Measurements from ENCODE around the gene ACKR3.

Gene ACKR3

GRCh38 chr2:236568922-236569572, 578 bp upstream of the ACKR3 start:
- no peak for DNase-seq (ENCODE audit: low read depth in 2 of 2)

DNA sequence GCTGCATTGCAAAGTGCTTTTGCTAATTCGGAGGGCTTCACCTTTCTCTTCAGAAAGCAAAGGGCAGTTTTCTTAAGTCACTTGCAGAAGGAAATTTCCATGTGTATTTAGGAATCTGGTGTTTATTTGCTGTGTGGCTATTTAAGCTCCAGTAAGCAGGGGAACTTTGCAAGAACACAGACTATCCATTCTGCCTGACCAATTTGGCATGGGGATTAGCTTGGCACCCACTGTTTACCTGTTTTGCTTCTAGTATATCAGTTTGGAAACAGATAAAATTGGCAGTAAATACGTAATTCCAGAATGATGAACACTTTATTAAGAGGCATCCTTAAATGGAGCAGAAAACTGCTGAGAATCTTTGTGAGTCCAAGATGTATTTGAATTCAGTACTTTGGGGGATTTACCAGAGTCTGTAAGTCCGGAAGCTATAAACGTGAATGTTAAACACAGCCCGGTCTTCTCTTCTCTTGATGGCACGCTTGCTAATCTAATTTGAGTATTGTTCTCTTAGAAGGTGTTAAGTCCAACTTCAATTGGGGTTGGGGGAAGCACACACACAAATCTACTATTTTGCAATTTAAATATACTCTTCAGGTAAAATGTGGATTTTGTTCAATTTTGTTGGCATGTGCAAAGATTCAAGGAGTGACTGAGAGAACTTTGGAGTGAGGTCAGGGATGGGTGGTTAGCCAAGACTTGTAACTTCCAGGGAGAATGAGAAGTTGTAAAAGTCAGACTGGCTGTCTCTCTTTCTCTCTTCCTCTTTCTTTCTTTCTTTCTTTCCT, 650 bp downstream of the ACKR3 start:
- no peak for DNase-seq (ENCODE audit: low read depth in 2 of 2)

DNA sequence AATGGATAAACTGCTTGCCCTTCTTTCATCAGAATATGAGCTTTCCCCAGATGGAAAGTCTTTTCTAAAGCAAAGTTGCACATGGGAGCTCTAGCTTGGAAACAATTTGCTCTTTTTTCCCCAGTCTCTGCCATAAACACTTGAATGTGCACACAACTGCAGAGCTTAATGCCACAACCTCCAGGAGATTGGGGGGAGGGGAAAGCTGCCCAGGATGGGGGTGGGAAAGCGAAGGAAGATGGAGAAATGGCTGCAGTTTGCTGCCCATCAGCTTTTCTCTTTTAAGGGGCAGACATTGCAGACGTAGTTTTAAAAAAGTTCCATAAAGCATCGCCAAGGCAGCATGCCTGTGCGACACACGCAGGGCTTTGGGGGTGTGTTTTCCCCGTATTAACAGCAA, 1.5 kb downstream of the ACKR3 start:
- no peak for DNase-seq (ENCODE audit: low read depth in 2 of 2)

- no peak for DNase-seq (ENCODE audit: low read depth in 2 of 2)
Observed at GRCh38 chr2:236572482-236572881, 2.9 kb downstream of the ACKR3 start.

DNA sequence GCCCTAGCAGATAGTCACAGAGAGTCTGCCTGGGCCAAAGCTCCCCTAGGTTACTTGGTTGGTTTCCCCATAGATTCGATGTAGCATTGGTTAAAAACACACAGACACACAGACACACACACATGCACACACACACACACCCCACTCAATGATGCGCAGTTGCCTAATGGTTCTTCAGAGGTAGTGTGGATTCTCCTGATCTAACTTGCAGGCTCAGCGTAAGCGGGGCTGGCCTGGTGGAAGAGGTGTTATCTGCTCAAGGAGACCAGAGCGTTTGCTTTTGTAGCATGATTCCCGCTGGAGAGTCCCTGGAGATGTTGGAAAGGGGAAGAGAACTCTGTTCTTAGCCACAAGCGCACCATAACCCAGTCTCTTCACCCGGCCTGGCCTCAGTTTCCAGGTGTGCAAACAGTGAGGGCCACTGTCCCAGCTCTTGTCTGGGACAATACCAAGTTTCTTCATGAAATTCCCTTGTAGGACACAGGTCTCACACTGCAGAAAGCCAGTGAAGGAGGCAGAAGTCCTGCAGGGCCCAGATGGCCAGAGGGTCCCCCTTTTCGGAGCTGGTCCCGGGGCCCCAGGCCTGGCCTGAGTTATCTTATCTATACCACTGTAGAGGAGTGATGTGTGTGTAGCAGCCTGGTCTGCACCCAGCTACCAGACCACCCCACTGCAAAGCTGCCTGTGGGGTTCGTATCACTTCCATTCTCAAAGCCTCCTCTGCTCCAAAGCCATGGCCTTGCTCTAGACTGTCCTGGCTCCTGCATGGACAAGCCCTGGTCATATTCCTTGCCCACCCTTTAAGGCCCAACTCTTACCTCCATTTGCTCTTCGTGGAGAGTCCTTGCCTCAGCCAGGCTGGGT, 3.7 kb downstream of the ACKR3 start:
- DNase-seq (ENCODE audit: low read depth in 2 of 2) = no peak

GRCh38 chr2:236574000-236574399, 4.4 kb downstream of the ACKR3 start:
- no peak for DNase-seq (ENCODE audit: low read depth in 2 of 2)

- no peak for DNase-seq (ENCODE audit: low read depth in 2 of 2)
Observed at GRCh38 chr2:236574424-236575145, 5.0 kb downstream of the ACKR3 start.

DNA sequence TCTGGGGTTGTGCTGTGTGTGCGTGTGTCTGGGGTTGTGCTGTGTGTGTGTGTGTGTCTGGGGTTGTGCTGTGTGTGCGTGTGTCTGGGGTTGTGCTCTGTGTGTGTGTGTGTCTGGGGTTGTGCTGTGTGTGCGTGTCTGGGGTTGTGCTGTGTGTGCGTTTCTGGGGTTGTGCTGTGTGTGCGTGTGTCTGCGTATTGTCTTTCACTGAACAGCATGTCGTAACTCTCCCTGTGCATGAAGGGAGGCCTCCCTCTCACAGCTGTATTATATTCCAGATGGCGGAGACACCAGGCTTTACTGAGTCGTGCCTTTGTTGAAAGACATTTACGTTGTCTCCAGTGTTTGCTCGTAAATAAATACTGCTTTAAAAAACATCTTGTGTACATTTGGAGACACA, 5.9 kb downstream of the ACKR3 start:
- no peak for DNase-seq (ENCODE audit: low read depth in 2 of 2)

DNA sequence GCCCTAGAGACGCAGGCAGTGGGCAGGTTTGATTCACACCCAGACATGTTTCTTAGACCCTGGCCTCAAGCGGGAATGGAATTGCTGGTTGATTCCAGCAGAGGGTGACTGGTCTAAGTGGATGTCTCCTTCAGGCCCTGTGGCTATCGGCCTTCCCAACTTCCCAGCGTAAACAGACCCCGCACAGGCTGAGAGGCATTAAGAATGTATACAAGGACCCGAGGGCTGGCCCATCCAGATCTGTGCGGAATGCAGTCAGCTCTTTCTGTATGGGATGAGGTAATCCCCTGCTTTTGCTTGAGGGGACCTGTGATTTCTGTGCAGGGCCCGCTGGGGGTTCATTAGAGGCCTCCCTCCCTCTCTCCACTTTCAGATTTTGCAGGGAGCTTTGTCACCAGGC, 6.5 kb downstream of the ACKR3 start:
- no peak for DNase-seq (ENCODE audit: low read depth in 2 of 2)

DNA sequence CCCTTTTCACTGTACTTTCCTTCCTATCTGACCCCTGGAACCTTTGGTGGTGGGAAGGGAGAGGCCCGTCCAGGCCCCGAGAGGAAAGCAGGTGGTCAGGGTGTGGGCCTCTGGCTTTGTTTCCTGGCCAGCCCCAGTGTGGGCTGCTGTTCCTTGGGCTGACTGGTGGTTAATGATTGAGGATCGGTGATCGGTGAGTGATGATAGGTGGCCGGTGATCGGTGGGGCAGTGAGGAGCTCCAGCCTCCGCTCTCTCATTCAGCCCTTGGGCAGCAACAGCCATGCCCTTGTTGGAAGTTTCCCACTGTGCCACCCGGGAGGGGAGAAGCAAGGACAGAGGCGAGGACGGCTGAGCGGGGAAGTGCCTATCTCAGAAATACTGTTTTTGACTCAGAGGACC, 7.3 kb downstream of the ACKR3 start:
- no peak for DNase-seq (ENCODE audit: low read depth in 2 of 2)

DNA sequence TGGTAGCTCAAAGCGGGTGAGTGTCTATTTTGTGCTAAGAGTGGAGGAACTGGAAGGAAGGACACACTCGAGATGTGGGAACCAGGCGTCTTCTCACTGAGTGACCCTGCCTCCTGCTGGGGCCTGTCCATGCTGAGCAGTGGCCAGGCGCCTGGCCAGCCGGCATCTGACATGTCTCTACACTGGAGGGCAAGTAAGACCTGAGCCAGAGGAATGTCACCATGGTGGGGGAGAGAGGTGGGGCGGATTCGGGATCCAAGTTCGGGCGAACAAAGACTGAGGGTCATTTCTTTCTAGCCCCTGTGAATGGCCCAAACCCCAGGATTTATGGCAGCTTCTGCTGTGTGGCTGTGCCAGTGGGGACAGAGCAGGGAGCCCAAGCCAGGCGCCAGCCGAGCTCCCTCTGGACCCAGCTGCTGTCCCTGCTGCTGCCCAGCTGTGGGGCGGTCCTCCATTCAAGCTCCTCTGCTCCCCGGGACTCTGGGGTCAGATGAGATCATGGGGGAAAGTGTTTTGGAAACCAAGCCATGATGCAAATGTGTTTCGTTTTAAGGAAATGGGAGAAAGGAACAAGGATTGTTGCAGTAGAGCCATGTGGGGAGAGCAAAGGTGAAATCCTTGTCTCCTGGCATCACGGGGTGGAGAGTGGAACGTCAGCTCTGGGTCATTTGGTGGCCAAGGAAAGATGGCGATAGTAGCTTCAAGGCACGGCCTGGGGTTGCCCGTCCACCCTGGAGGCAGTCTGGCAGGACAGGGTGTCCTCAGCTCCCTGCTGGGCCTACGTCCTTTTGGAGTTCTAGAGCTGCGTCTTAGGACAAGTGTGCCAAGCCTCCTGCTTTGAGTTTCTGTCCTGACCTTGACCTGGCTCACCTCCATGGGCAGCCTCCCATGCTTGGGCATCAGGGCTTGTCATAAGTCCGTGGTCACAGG, 8.1 kb downstream of the ACKR3 start:
- no peak for DNase-seq (ENCODE audit: low read depth in 2 of 2)

GRCh38 chr2:236578411-236578846, 8.8 kb downstream of the ACKR3 start:
- no peak for DNase-seq (ENCODE audit: low read depth in 2 of 2)

DNA sequence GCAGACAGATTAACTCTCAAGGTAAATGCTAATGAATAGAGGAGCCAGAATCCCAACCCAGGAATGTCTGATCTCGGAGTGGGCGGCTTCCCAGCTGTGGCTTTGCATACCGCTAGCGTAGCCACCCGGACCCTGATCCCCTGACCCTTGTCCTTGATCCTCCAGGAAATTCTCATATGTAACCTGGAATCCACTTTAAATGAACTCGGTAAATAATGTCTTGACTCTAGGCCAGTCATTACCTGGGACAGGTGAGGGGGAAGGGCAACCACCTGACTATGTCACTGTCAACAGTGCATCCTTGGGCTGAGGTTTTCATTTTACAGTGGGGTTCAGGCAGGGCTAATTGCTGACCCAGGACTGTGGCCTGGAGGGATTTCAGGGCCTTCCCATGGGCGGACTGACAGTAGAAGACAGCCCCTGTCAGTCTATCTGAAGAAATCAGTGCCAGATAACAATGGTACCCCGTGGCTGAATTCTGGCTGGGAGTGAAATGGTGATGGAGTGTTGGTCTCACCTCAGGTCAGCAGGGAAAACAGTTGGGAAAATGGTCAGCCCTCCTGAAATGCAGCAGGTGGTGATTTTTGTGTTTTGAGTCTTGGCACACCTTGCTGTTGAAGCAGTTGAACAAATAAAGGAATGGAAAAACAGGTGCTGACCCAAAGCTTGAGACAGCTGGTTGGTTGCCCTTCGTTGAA, 9.6 kb downstream of the ACKR3 start:
- no peak for DNase-seq (ENCODE audit: low read depth in 2 of 2)

- DNase-seq (ENCODE audit: low read depth in 2 of 2) = no peak
Observed at GRCh38 chr2:236579746-236580315, 10.2 kb downstream of the ACKR3 start.

- no peak for DNase-seq (ENCODE audit: low read depth in 2 of 2)
Observed at GRCh38 chr2:236580746-236581355, 11.2 kb downstream of the ACKR3 start.

GRCh38 chr2:236581546-236581945, 11.9 kb downstream of the ACKR3 start:
- DNase-seq (ENCODE audit: low read depth in 2 of 2) = no peak

GRCh38 chr2:236582968-236583367, 13.3 kb downstream of the ACKR3 start:
- DNase-seq (ENCODE audit: low read depth in 2 of 2) = no peak

DNA sequence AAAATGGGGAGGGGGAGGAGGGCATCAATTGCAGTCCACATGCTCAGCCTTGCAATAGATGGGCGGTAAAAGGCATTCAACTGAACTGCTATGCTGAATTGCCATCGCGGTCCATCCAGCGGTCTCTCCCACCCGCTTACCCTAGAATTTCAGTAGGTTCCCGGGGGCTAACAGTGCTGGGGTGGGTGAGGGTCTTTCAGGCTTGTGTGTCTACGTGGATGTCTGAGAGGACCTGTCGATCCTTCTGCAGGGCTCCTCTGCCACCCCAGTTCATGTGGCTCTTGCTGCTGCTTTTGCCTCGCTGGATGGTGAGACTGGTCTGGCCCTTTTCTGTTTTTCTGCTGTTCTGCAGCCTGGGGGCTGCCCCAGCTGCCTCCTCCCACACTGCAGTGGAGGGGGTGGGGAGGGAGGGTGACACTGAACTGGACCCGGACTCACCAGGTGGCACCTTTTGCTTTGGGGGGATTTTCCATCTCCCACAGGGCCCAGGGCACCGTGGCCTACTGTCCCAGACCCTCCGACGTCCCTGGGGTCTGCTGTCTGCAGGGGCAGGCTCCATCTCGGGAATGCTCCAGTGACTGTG, 14.1 kb downstream of the ACKR3 start:
- DNase-seq (ENCODE audit: low read depth in 2 of 2) = no peak
